PC-9 (cell line): Measurements from ENCODE around the gene CGN.

ENCODE experiments used
- EZH2 ChIP-seq: fragments of 200-600 bp; sonication (generic); IDR thresholded peaks from 2 replicates; pipeline ENCODE4 v1.8.0; 2017; ENCODE audit warnings: antibody characterized with exemption, low read depth
- TF ChIP-seq, protein P1 (sequence below): fragments of 200-600 bp; sonication (generic); conservative IDR thresholded peaks from 2 replicates; pipeline ENCODE4 v1.6.1; 2017; ENCODE audit warnings: mixed run types, antibody characterized with exemption, mild to moderate bottlenecking, moderate library complexity

DNA sequence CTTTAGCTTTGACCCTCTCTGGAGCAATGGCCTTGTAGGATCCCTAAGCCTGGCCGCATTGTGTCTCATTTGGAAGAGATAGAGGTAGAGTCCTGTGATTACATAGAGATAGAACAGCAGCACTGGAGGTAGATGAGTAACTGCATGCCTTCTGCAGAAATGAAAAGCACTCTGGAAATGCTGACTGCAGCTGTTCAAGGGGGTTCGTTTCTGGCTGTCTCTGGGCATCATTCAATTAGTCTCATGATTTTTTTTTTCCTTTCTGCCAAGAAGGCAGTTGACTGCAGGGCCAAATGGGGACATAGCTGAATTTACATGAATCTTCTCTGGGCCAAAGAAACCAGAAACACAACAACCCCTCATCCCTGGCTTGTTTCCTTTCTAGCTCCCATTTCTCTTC lies 72.6 kb downstream of the CGN start:
- TF ChIP-seq, protein P1, sequence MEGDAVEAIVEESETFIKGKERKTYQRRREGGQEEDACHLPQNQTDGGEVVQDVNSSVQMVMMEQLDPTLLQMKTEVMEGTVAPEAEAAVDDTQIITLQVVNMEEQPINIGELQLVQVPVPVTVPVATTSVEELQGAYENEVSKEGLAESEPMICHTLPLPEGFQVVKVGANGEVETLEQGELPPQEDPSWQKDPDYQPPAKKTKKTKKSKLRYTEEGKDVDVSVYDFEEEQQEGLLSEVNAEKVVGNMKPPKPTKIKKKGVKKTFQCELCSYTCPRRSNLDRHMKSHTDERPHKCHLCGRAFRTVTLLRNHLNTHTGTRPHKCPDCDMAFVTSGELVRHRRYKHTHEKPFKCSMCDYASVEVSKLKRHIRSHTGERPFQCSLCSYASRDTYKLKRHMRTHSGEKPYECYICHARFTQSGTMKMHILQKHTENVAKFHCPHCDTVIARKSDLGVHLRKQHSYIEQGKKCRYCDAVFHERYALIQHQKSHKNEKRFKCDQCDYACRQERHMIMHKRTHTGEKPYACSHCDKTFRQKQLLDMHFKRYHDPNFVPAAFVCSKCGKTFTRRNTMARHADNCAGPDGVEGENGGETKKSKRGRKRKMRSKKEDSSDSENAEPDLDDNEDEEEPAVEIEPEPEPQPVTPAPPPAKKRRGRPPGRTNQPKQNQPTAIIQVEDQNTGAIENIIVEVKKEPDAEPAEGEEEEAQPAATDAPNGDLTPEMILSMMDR: no peak
- TF ChIP-seq EZH2: no peak
